HG03565 (cell line): ENCODE results near the gene NAPB.

ENCODE experiments used
- ATAC-seq: cut with Tn5 transposase; IDR thresholded peaks from one replicate; pipeline ENCODE4 v1.9.1; 2021; ENCODE audit warnings: mild to moderate bottlenecking, moderate library complexity; ENCODE audit not compliant: unreplicated experiment

Gene NAPB

DNA sequence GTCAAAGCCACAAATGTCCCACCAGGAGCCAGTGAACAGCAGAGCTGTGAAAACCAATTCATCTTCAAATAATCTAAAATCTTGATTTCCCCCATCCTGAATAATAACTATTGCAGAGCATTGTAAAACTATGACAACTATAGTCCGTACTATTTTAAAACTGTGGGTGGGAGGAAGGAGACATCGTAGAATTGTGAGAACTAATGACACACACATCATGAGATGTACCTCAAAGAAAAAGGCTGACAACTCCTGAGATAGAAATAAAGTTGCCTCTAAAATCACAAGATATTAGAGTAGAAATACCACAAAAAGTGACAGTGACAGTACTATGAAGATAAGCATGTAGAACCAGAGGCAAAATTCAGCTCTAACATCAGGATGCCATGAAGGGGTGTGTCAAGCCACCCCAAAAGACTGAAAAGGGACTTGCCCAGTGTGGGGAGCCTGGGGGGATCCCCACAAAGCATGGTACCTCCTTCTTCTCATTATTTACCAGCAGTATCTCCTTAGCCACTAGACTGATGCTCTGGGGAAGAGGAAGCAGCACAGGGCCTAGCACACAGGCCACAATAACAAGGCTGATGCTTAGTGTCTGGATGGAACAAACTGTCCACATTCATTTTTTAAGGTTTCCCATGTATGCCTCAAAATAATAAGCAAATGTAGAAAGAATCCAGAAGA lies 13.4 kb downstream of the NAPB start:
- peak; percentile 75 for ATAC-seq

DNA sequence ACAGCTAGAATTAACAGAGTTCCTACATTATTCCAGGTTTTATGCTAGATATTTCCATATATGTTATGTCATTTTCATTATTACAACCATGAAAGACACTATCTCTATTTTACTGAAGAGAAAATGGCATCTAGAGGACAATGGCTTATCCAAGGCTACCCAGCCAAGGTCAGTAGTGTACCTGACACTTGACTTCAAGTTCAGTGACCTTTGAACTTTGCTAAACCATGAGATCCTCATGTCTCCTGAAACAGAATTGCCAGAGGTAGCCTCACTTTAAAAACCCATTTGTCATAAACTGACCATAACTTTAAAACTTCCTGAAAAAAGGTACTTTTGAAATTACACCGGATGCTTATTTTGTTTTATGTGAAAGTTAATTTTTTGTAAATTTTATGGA lies 14.4 kb downstream of the NAPB start:
- no peak for ATAC-seq

DNA sequence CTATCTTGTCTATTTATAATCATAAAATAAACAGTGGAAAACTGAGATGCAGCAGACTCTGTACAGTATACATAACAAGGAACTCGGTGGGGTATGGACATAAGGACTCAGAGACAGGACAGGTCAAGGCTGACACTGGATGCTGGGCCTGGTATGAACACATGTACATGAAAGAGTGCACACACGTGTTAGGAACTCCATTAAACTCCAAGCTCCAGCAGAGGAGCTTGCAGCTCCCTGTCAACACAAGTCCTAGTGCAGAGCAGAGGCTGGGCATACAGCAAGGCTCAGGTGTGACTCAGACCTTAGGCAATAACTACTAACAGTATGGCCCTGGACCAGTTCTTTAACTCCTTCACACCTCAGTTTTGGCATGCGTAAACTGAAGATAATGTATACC lies 17.1 kb downstream of the NAPB start:
- ATAC-seq = no peak

DNA sequence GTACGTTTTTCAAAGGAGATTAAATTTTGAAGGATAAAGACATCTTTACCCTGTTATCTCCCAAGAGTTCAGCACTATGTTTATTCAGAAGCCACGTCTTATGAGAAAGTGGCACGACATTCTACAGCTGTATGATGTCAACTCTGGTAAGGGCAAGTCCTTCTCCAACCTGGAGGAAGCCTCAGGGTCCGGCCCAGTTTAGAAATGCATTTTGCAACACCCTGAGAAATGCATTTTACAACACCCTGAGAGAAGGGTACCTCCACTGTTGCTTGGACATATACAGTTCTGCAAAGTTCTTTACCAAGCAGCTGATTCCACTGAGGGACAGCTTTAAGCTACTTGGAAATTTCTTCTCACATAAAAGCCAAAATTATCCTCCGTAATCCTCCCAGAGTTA lies 17.5 kb downstream of the NAPB start:
- no peak for ATAC-seq

DNA sequence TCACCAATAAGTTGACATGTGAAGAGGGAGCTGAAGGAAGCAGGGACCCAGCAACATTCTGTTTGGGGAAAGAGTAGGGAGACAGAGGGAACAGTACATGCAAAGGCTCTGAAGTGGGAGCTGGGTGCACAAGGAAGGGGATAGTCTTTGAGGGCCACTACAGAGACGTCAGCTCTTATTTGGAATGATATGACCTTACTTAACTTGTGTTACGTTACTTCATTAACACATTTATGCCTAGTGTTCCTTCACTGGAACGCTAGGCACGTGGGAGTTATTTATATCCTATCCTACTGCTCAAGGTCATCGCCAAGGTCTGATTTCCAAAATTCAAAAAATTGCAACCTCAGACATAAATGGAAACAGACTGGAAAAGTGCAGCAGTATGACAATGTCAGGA lies 20.2 kb downstream of the NAPB start:
- ATAC-seq = no peak

DNA sequence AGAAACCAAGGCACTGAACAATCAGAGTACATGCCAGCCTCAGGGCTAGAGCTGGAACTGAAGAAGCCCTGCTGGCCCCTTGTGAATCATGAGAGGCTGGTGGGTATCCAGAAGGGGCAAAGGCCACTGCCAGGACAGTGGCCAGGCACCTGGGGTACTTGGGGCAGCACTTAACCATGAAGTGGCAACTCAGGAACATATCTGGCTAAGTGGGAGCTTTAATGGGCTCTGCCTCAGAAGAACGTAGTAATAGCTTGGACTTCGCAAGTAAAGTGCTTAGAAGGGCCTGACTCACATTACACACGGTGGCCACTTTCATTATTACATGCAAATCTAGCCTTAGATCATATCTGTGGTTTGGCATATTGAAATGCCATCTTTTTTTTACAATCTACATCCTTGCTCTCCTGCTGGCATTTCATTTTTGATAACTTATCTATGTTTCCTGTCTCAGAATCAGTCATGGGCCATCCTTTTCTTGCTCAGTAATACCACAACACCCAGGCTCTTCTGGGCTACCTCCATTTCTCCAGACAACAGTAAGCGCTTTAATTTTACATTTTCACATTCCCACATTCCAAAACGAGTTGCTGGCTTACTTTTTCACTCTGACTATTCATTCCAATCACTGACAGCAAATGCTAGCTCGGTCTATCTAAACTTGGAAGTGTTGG lies 21.6 kb downstream of the NAPB start:
- peak; percentile 48 for ATAC-seq

DNA sequence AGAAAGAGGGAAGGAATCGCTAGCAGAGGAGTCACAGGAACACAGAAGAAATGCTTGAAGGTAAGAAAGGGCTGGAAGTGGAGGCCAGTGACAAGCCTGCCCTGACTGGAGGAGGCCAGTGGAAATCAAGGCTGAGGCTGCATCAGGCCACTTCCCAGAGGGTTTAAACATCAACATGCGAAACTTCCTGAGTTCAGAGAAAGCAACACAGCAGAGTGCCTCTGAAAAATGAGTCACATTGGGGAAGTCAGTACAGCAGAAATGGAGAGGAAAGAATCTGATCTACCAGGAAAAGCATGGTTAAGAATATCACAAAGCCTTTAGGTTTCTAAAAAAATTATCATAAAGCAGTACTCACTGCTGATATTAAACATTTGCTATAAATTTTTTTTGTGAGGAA lies 23.3 kb downstream of the NAPB start:
- ATAC-seq = no peak

DNA sequence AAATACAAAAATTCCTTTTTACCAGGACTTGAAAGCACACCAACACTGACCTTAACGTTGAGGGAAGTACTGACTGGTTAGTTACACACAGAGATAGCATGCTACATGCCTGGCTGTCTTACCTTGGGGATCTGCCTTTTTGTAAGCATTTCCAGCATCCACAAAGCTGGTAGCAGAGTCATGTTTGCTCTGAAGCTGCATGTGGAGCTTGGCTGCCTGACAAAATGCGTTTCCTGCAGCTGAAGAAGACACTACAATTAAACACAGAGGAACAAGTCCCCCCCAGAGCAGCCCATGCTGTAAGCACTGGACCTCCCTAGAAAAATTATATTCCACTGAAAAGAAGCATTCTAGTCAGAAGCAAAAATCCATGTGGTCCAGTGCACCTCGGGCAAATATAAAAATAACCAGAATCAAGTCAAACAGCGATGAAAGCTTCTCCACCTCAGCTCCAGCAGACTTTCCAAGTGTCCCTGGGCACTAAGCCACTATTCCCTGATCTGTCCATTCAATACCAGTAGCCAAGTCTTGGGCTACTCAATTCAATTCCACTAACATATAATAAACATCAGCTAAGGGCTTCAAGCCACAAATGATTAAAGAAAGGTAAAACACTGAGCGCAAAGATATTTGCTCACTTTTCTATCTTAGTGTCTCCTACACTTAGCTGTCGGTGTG lies 24.2 kb downstream of the NAPB start:
- ATAC-seq = no peak

DNA sequence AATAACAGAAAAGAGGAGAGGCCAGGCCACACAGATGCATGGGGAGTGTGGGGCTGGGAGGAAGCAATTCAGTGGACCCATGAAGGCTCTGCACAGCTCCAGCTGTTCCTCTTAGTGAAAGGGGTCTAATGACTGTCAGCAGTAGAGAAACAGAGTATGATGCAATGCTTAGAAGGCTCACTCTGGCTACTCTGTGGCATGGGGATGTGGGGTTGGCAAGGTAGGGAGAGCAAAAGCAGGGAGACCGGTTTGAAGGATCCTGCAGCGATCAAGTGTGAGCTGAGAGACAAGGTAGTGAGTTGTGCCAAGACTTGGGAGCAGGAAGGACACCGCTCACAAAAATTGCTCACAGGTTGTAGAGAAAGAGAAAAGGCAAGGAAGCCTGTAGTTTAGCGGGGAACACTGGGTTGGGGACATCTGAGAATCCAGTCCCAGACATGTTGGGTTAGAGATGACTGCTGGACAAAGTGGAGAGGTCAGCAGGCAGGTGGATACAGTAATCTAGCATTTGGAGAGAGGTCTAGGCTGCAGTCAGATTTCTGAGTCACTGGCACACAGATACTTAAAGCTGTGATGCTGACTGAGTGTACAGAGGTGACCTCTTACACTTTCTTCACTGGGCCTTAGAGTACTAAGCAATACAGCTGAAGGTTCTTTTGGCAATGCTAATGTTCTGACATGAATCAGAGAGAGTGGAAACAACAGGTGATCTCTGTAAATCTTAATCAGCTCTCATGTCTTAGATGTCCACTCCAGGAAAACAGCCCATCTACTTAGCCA lies 27.1 kb downstream of the NAPB start:
- no peak for ATAC-seq

DNA sequence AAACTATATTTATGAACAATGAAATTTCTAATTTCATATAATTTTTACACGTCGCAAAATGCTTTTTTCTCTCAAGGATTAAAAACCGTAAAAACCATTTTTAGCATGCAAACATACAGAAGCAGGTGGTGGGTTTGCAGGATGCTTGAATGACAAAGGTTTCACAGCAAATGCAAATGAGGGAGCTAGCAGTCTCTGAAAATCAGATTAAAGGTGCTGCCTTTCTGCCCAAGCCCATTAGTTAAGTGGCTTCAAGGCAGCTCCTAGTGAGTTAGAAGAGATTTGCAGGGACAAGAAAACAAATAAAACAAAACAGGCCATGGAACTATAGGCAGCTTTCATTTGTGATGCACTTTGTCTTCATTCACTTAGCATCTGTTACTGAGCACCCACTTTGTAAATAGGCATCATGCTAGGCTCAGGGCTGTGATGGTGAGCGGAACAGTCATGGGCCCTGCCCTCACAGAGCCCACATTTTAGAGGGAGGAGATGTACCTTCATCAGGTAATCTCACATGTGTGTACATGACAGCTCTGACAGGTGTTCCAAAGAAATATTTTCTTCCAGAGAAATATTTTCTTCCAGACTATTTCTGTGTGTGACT lies 29.5 kb downstream of the NAPB start:
- no peak for ATAC-seq

DNA sequence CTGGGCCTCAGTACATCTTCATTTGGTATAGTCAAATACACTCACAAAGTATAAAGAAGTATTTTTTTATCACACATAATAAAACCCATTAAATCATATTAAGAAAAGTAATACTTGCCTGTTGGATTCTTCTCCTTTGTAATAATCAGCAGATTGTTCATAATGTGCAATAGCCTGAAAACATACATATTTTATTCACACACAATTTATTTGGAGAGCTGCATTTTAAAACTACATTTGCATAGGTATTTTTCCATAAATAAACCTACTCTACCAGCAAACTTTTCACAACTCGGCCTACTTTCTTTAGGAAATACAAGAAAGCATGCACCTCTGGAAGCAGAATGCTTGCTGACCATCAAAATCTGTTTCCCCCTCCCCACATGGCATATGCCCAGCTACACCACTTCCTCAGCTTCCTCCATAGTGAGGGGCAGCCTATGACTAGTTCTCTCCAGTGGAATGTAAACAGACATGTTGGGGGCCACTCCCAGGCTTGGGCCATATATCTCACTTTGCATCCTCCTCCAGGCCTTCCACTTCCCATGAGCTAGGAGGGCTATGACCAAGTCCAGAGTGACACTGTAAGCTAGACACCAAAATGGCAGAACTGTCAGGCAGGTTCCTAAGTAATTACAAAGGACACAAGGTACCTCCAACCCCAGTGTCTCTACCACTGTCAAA lies 31.1 kb downstream of the NAPB start:
- no peak for ATAC-seq

DNA sequence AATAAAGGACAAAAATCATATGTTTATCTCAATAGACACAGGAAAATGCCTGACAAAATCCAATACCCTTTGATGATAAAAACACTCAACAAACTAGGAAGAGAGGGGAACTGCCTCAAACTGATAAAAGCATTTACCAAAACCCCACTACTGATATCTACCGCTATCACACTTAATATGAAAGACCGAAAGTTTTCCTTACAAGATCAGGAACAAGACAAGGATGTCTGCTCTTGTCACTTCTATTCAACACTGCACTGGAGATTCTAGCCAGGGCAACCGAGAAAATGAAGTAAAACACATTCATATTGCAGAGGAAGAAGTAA lies 34.2 kb downstream of the NAPB start:
- ATAC-seq = no peak

DNA sequence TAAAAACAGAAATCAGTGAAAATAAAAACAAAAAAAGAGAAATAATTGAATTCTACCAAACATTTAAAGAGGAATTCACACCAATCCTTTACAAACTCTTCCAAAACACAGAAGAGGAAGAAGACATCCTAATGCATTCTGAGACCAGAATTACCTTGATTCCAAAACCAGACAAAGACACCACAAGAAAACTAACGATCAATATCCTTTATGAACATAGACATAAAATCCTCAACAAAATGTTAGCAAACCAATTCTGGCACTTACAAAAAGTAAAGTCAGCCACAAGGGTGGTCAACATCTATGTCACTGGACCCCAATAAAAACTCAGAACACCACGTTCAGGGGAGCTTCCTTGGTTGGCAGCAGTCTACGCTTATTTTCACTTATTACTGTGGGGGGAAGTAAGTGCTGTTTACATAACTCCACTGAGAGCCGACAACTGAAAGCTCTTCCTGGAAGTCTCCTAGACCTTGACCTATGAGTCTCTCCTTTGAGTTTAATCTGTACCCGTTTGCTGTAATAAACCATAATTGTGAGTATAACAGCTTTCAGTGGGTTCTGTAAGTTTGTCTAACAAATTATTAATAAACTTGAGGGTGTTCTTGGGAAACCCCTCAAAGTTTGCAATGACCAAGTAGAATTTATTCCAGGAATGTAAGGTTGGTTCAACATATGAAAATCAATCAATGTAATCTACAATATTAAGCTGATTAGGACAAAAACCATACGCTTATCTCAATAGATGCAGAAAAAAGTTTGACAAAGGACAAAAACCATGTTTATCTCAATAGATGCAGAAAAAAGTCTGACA lies 34.8 kb downstream of the NAPB start:
- ATAC-seq = no peak

DNA sequence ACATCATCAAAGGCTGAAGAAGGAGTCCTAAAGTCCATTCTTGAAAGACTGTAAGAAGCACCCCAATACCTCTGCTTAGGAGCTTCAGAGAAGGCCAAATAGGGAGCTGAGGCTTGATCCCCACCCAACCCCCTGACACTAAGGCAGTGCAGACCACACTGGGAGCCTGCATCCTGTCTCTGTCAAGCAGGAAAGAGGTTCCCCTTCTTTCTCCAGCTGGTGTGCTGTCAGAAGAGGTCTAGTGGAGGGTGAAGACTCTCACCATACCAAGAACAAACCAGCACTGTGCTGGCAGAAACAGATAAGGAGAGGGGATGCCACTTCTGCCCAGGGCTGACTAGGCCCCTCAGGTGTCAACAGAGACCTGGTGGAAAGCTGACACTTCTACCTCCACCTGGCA lies 39.4 kb downstream of the NAPB start:
- ATAC-seq = no peak

DNA sequence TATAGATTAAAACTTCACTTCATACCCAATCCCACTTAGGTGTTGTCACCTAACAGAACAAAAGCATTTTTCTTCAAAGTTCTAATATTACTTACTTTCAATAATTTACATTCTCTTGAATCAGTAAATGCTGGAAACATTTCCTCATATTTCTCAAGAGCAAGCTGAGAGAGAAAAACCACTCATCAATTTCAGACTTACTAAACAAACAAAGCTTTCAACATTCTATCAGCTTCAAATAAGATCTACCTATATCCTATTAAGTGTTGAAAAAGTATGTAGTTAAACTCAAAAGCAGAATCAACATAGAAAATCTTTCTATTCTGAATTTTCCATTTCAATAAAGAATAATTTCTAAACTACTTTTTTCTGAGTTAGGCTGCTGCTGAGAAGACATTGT lies 41.5 kb downstream of the NAPB start:
- no peak for ATAC-seq

DNA sequence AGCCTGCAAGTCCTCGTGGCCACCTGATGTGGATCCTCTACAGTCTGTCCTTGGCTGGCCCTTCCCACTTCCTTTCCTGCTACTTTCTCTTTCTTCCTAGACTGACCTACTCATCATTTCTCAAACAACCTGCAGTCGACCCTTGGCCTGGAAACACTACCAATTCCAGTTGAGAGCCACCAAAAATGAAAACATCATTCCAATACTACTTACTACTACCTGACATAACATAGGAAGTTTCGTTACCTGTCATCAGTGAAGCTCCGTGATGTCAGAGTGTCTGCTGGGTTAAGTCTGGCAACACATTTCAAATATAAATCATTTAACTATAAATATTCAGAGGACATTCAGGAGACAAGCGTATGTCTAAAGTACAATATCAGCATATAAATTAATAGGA lies 45.5 kb downstream of the NAPB start:
- ATAC-seq = no peak

DNA sequence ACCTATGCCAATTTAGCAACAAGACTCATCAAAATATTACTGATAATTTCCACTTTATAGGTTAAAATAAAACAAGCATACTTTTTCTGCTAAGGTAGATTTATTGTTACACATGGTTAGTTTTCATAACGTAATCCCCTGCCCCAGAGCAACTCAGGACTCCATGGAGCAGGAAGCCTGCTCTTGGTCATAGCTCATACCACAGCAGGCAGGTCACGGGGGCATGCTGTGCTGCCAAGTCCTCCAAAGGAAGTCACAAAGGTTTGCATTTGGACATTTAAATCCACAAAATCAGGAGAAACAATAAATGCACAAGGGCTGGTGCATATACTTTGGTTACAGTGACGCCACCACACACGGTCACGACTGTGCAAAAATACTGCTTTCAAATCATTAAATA lies 46.8 kb downstream of the NAPB start:
- ATAC-seq = no peak

DNA sequence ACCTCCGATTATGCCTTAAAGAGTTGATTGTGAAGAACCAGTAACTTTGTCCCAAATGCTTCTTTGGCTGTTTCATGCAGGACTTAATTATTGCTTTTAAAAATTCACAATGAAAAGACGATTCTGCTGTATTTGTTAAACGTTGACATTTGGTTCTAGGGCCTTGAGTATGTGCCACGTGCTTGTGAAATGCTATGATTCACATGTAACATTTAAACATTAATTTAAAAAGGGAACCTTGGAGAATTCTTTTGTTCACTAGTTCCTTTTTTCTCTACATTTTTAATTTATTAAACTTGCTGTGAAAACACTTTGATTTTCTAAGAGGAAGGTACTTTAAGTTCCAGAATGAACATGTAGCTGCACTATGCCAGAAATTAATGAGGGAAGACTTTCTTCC lies 49.8 kb downstream of the NAPB start:
- no peak for ATAC-seq

DNA sequence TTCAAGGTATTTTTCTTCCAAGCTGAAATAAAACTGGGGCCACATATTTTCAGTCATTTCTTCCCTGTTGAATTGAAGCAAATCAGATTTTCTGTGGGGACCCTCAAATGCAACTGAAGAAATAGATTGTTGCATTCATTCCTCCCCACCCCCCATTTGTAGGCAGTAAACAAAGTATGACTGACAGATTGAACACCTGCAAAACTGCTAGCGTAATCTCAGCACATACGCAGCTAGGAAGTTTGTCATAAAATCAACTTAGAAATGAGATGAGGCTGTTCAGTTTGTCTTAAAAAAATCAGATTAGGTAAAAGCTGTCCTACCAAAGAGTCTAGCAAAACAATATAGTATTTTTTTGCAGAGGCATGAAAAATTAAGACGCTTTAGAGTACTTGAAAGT lies 50.4 kb downstream of the NAPB start:
- ATAC-seq = no peak

DNA sequence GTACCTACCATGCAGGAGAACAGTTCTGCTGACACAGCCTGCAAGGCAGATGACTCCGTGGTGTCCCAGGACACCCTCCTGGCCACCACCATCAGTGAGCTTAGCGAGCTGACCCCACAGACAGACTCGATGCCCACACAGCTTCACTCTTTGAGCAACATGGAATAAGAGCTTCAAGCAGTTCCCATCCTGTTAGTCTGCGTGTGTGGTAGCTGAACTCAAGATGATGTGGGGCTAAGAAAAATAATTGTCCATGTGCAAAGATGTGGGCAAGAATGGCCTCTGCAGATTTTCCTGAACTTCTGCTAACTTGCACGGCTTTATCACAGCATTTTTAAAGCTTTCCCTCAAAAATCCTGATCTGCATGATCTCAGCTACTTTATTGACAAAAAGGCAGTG lies 51.0 kb downstream of the NAPB start:
- no peak for ATAC-seq
